ENCODE data around the gene SMG6. TPM values are rescaled to one million over a fixed set of nuclear protein-coding genes. Genes with fewer than 3 reads are reported as not detected.
"Not testable (repeated sequence)": the region's sequence is repeated elsewhere in the genome, so short reads cannot be mapped to it uniquely, and the experiment has no call there.

The SMG6 gene
- total and polyA plus RNA-seq, 3 experiments from 2014 or later = 11.2 to 54.1 (median 53.3) TPM

GRCh38 chr17:2321399-2321798 is 17.8 kb upstream of the SMG6 start:
- Histone ChIP-seq H3K4me3 (ENCODE audit: low read length) (no peak overlapping the region), H3K36me3 (ENCODE audit: insufficient read depth, low read length) (peaks cover 32% of the 10 kb centered on the region), H3K27ac (ENCODE audit: low read depth, low read length) (no peak overlapping the region), H3K4me1 (ENCODE audit: insufficient read depth, low read length) (no peaks in the 10 kb centered on the region), H3K27me3 (ENCODE audit: insufficient read depth, low read length, poor library complexity, severe bottlenecking) (no peaks in the 10 kb centered on the region), H3K9me3 (ENCODE audit: low read length) (no peaks in the 10 kb centered on the region)
- DNase-seq = no peak
- ChIA-PET POLR2A (no interaction called here), CTCF (interaction anchor here (1.4 kb wide), 1 partner anchor 61 kb away, joined by 4 read pairs; no protein-coding TSS in a partner anchor)
- H3K36me3 Mint-ChIP-seq = peaks cover 10 to 45% (median 26%) of the 10 kb centered on the region in 3 donors
- H3K27me3 Mint-ChIP-seq = no peaks in the 10 kb centered on the region
- no peaks in the 10 kb centered on the region for H3K4me1 Mint-ChIP-seq
- no peak overlapping the region for H3K4me3 Mint-ChIP-seq
- H3K27ac Mint-ChIP-seq = no peak overlapping the region
- no peaks in the 10 kb centered on the region for H3K9me3 Mint-ChIP-seq

DNA sequence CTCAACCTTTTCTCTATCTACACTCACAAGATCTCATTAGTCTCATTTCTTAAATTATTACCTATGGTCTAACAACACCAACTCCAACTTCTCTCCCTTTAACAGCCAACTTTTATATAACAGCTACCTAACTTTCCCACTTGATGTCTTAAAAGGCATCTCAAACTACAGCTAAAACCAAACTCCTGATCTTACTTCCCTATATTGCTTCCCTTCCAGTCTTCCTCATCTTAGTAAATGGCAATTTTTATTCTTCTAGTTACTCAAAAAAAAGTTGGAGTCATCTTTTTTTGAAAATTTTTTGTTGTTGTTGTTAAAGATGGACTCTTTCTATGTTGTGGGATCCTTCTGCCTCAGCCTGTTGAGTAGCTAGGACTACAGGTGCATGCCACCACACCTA is 15.5 kb upstream of the SMG6 start:
- Mint-ChIP-seq H3K27ac (no peak overlapping the region), H3K4me3 (no peak overlapping the region), H3K4me1 (no peaks in the 10 kb centered on the region), H3K36me3 (peaks cover 7 to 26% (median 15%) of the 10 kb centered on the region in 3 donors), H3K9me3 (no peaks in the 10 kb centered on the region), H3K27me3 (no peaks in the 10 kb centered on the region)
- H3K4me1 ChIP-seq (ENCODE audit: insufficient read depth, low read length) = no peaks in the 10 kb centered on the region
- no peaks in the 10 kb centered on the region for H3K27me3 ChIP-seq (ENCODE audit: insufficient read depth, low read length, poor library complexity, severe bottlenecking)
- no peak overlapping the region for H3K4me3 ChIP-seq (ENCODE audit: low read length)
- no peak overlapping the region for H3K27ac ChIP-seq (ENCODE audit: low read depth, low read length)
- CTCF ChIA-PET = no interaction called here
- DNase-seq = no peak
- POLR2A ChIA-PET = no interaction called here
- peaks cover 14% of the 10 kb centered on the region for H3K36me3 ChIP-seq (ENCODE audit: insufficient read depth, low read length)
- H3K9me3 ChIP-seq (ENCODE audit: low read length) = no peaks in the 10 kb centered on the region

DNA sequence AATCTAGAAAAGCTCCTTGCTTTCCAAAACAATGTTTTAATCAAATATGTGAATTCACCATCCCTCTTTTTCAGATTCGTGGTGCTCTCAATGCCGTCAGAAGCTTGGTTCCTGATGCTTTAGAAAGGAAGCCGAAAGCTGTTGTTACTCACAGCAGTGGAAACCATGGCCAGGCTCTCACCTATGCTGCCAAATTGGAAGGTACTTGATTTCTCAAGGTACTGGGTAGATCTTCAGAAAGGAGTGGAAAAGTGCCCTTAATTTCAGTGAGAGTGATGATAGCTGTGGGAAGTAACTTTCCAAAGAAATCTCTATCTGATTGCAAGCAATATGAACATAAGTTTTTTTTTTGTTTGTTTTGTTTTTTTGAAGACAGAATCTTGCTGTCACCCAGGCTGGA is 14.2 kb upstream of the SMG6 start:
- CTCF ChIA-PET = interaction anchor here (0.6 to 1.0 kb wide), 3 partner anchors 38 to 860 kb away, joined by 3 read pairs; no protein-coding TSS in a partner anchor
- peaks cover 4 to 13% (median 10%) of the 10 kb centered on the region in 3 donors for H3K36me3 Mint-ChIP-seq
- no peak for DNase-seq
- no peaks in the 10 kb centered on the region for H3K27me3 Mint-ChIP-seq
- Histone ChIP-seq H3K27ac (ENCODE audit: low read depth, low read length) (no peak overlapping the region), H3K36me3 (ENCODE audit: insufficient read depth, low read length) (peaks cover 2% of the 10 kb centered on the region), H3K4me1 (ENCODE audit: insufficient read depth, low read length) (no peaks in the 10 kb centered on the region), H3K4me3 (ENCODE audit: low read length) (no peak overlapping the region), H3K27me3 (ENCODE audit: insufficient read depth, low read length, poor library complexity, severe bottlenecking) (no peaks in the 10 kb centered on the region), H3K9me3 (ENCODE audit: low read length) (no peaks in the 10 kb centered on the region)
- H3K9me3 Mint-ChIP-seq = no peaks in the 10 kb centered on the region
- no peak overlapping the region for H3K4me3 Mint-ChIP-seq
- no peaks in the 10 kb centered on the region for H3K4me1 Mint-ChIP-seq
- H3K27ac Mint-ChIP-seq = peak overlapping the region in 1 of 8 donors; percentile 50
- POLR2A ChIA-PET = no interaction called here

GRCh38 chr17:2316916-2317205 is 13.3 kb upstream of the SMG6 start:
- DNase-seq; H3K27ac Mint-ChIP-seq; H3K4me1 Mint-ChIP-seq; H3K27me3 Mint-ChIP-seq; H3K27ac ChIP-seq (ENCODE audit: low read depth, low read length); H3K9me3 ChIP-seq (ENCODE audit: low read length); CTCF ChIA-PET; H3K4me1 ChIP-seq (ENCODE audit: insufficient read depth, low read length); H3K27me3 ChIP-seq (ENCODE audit: insufficient read depth, low read length, poor library complexity, severe bottlenecking); H3K4me3 ChIP-seq (ENCODE audit: low read length); H3K36me3 ChIP-seq (ENCODE audit: insufficient read depth, low read length); H3K9me3 Mint-ChIP-seq; H3K4me3 Mint-ChIP-seq: not testable (repeated sequence)
- POLR2A ChIA-PET = interaction anchor here (0.7 kb wide), 1 partner anchor 358 kb away, joined by 7 read pairs; no protein-coding TSS in a partner anchor
- peaks cover 4 to 10% (median 7%) of the 10 kb centered on the region in 3 donors for H3K36me3 Mint-ChIP-seq

DNA sequence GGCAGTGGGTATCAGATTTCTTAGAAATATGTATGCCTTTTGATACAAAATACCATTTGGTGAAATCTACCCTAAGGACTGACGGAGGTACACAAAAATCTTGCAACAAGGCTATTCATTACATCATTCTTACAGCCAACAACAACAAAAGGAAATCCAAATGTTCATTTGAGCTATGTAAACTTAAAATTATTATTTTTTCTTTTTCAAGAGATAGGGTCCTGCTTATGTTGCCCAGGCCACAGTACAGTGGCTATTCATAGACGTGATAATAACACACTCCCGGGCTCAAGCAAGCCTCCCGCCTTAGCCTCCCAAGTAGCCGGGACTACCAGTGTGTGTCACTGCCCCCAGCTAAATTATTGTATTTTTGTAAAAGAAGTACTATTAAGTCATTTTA is 9.2 kb upstream of the SMG6 start:
- Mint-ChIP-seq H3K36me3 (peaks cover 0 to 2% (median 0%) of the 10 kb centered on the region in 3 donors), H3K4me1 (peaks cover 0 to 6% (median 4%) of the 10 kb centered on the region in 3 donors), H3K4me3 (no peak overlapping the region), H3K27me3 (no peaks in the 10 kb centered on the region), H3K9me3 (no peaks in the 10 kb centered on the region), H3K27ac (no peak overlapping the region)
- CTCF ChIA-PET = interaction anchor here (0.8 kb wide), 1 partner anchor 258 kb away, joined by 3 read pairs; the partner anchor contains the start of gene HIC1
- POLR2A ChIA-PET = no interaction called here
- Histone ChIP-seq H3K4me1 (ENCODE audit: insufficient read depth, low read length) (no peaks in the 10 kb centered on the region), H3K27ac (ENCODE audit: low read depth, low read length) (no peak overlapping the region), H3K27me3 (ENCODE audit: insufficient read depth, low read length, poor library complexity, severe bottlenecking) (no peaks in the 10 kb centered on the region), H3K9me3 (ENCODE audit: low read length) (no peaks in the 10 kb centered on the region), H3K4me3 (ENCODE audit: low read length) (no peak overlapping the region), H3K36me3 (ENCODE audit: insufficient read depth, low read length) (no peaks in the 10 kb centered on the region)
- DNase-seq = no peak

- H3K36me3 Mint-ChIP-seq = peaks cover 0 to 2% (median 0%) of the 10 kb centered on the region in 3 donors
- Histone ChIP-seq H3K27ac (ENCODE audit: low read depth, low read length) (no peak overlapping the region), H3K4me1 (ENCODE audit: insufficient read depth, low read length) (no peaks in the 10 kb centered on the region), H3K4me3 (ENCODE audit: low read length) (no peak overlapping the region), H3K27me3 (ENCODE audit: insufficient read depth, low read length, poor library complexity, severe bottlenecking) (no peaks in the 10 kb centered on the region), H3K36me3 (ENCODE audit: insufficient read depth, low read length) (no peaks in the 10 kb centered on the region), H3K9me3 (ENCODE audit: low read length) (no peaks in the 10 kb centered on the region)
- no peaks in the 10 kb centered on the region for H3K27me3 Mint-ChIP-seq
- CTCF ChIA-PET = no interaction called here
- H3K4me1 Mint-ChIP-seq = peaks cover 7 to 26% (median 18%) of the 10 kb centered on the region in 3 donors
- H3K27ac Mint-ChIP-seq = no peak overlapping the region
- DNase-seq = no peak
- H3K9me3 Mint-ChIP-seq = no peaks in the 10 kb centered on the region
- peak overlapping the region in 1 of 7 donors; percentile 21 for H3K4me3 Mint-ChIP-seq
- POLR2A ChIA-PET = no interaction called here
Observed at GRCh38 chr17:2309338-2310154, 6.0 kb upstream of the SMG6 start.

DNA sequence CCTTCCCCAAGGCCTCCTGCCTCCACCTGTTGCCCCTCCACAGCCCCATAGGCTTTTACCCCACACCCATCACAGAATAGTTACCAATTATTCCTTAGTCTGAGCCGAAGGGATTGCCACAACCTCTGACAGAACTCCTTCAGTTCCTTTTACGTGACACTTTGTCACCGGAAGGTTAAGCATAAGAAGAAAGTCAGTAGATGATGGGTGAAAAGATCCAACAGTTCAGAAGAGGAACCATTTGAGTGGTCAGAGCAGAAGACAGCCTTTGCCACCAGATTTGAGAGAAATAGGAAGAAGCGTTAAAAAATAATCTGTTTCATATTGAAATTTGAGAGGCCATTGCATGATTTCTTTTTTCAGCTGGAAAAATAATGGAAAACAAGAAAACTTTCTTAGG is 1.3 kb upstream of the SMG6 start:
- H3K36me3 Mint-ChIP-seq = peaks cover 0 to 15% (median 4%) of the 10 kb centered on the region in 3 donors
- Histone ChIP-seq H3K36me3 (ENCODE audit: insufficient read depth, low read length) (peaks cover 3% of the 10 kb centered on the region), H3K9me3 (ENCODE audit: low read length) (no peaks in the 10 kb centered on the region), H3K4me3 (ENCODE audit: low read length) (no peak overlapping the region), H3K27me3 (ENCODE audit: insufficient read depth, low read length, poor library complexity, severe bottlenecking) (no peaks in the 10 kb centered on the region), H3K4me1 (ENCODE audit: insufficient read depth, low read length) (peaks cover 18% of the 10 kb centered on the region), H3K27ac (ENCODE audit: low read depth, low read length) (no peak overlapping the region)
- H3K4me3 Mint-ChIP-seq = peak overlapping the region; percentile 59 to 86 (median 68)
- DNase-seq = no peak
- CTCF ChIA-PET = no interaction called here
- no peaks in the 10 kb centered on the region for H3K9me3 Mint-ChIP-seq
- H3K4me1 Mint-ChIP-seq = peaks cover 30 to 56% (median 45%) of the 10 kb centered on the region in 3 donors
- POLR2A ChIA-PET = interaction anchor here (0.8 kb wide), 1 partner anchor 9 kb away, joined by 3 read pairs; no protein-coding TSS in a partner anchor
- H3K27ac Mint-ChIP-seq = peak overlapping the region in 4 of 8 donors; percentile 29 to 95 (median 74)
- no peaks in the 10 kb centered on the region for H3K27me3 Mint-ChIP-seq

GRCh38 chr17:2302778-2303203 is 794 bp downstream of the SMG6 start:
- peak in 1 of 5 donors; percentile 50 for DNase-seq
- Mint-ChIP-seq H3K9me3 (no peaks in the 10 kb centered on the region), H3K27me3 (no peaks in the 10 kb centered on the region), H3K4me3 (peak overlapping the region; percentile 91 to 99 (median 91)), H3K36me3 (peaks cover 0 to 33% (median 10%) of the 10 kb centered on the region in 3 donors), H3K4me1 (peaks cover 38 to 60% (median 59%) of the 10 kb centered on the region in 3 donors), H3K27ac (peak overlapping the region; percentile 82 to 95 (median 93))
- peak overlapping the region; percentile 88 for H3K4me3 ChIP-seq (ENCODE audit: low read length)
- H3K36me3 ChIP-seq (ENCODE audit: insufficient read depth, low read length) = peaks cover 18% of the 10 kb centered on the region
- H3K4me1 ChIP-seq (ENCODE audit: insufficient read depth, low read length) = peaks cover 18% of the 10 kb centered on the region
- CTCF ChIA-PET = interaction anchor here (1.1 to 1.8 kb wide), 9 partner anchors 12 to 248 kb away, joined by 3 to 6 read pairs (median 3); partner anchors contain the start of genes HIC1 and TSR1
- POLR2A ChIA-PET = interaction anchor here (0.6 to 2.1 kb wide), 7 partner anchors 33 to 687 kb away, joined by 3 to 6 read pairs (median 3); no protein-coding TSS in a partner anchor
- H3K9me3 ChIP-seq (ENCODE audit: low read length) = no peaks in the 10 kb centered on the region
- peak overlapping the region; percentile 81 for H3K27ac ChIP-seq (ENCODE audit: low read depth, low read length)
- no peaks in the 10 kb centered on the region for H3K27me3 ChIP-seq (ENCODE audit: insufficient read depth, low read length, poor library complexity, severe bottlenecking)

Data from CD8-positive, alpha-beta memory T cell (primary cell).